Skin of body (tissue), 2 donors: ENCODE data around the gene MTUS2. TPM values are rescaled to one million over a fixed set of nuclear protein-coding genes. Genes with fewer than 3 reads are reported as not detected.

Experiments used
- DNase-seq: peaks from one replicate; lab custom pipeline; 2025; lab: John Stamatoyannopoulos, UW
- total RNA-seq: library from RNA; depleted of rRNA; stranded (reverse); fragments of >200 nt; gene quantifications from one replicate; pipeline ENCODE4 v1.2.3, GENCODE V29; 2014

The MTUS2 gene
- total RNA-seq, 1 donor from 2014 or later: 1.2 TPM

DNA sequence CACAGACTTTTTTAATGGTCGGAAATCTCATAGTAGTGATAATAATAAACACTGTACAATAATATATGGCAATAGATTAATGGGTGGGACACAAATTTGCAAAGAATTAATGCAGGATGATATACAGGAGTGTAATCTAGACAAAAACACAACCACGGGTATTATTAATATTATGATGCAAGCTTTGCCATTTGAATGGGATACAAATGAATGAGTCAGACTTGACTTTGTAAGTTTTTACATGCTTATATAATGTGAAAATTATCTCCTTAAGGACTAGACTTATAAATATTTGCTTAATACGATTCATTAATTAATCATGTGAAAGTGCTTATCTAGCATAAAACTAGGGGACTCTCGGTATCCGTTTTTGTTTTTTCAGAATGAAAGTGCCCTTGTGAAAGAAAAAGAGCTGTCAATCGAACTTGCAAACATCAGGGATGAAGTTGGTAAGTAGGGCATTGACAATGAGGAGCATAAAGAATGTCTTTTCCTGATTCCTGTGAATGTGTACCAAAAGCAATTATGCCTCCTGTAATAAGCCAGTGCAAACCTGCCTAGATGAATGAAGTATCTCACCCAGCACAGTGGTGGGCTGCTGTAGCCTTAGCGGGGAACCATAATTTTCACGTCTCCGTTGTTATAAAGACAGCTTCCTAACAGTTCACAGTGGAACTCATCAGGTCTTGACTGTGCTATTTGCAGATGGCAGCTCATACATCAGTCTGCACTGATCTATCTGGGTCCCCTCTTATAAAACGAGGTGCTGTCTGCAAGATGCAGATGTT lies 619.7 kb downstream of the MTUS2 start:
- DNase-seq: no peak

DNA sequence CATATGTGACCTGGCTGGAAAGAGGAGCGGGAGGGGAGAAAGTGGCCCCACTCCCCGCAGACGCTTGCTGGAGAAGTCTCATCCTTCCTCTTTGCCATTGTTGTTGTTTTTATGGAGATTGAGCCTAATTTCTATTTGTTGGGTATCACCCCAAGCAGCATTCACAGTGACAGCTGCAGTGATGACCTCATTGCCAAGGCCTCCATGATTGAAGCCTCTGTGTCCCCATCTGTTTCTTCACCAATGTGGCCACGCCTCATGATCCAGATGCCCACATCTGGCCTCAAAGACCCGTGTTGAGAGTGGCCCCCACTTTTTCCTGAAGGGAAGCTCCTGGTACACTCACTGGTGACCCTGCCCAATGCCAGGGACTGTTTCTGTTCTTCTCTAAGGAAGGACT lies 621.2 kb downstream of the MTUS2 start:
- DNase-seq: no peak

DNA sequence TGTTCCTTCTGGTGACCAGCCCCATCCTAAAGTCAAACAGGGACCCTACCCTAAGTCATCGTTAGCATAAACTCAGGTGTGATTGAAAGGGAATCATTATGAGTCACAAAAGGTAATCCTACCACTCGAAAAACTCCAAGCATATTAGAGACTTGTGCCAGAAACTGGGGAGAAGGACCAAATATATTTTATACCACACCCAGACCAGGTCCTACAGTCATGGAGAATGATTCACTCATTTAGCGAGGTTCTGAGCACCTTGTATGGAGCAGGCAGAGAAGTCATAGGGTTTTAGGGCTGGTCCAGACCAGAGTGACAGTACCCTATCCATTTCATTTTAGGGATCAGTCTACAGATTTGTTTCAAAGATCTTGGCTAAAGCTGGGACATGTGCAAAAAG lies 625.9 kb downstream of the MTUS2 start:
- no peak for DNase-seq

DNA sequence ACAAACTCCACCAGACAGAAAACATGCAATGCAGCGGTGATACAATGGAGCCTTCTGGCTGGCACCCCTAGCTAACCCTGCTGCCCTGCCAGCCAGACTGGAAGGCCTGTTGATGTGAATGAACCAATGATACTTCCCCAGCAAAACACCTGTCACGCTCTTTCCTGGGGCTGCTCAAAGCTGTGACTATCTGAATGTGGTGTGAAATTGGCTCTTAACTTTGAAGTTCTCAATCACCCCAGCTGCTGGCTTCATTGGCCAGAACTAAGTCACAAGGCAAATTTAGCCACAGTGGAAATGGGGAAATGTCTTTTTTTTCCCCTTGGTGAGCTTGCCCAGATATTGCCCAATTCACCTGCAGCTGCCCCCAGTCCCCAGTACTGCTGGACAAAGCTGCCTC lies 628.0 kb downstream of the MTUS2 start:
- no peak for DNase-seq

- DNase-seq: no peak
These were observed 629.6 kb downstream of the MTUS2 start for GRCh38 chr13:29449726-29450125.

- DNase-seq: no peak
These were observed 631.8 kb downstream of the MTUS2 start for GRCh38 chr13:29451976-29452375.

DNA sequence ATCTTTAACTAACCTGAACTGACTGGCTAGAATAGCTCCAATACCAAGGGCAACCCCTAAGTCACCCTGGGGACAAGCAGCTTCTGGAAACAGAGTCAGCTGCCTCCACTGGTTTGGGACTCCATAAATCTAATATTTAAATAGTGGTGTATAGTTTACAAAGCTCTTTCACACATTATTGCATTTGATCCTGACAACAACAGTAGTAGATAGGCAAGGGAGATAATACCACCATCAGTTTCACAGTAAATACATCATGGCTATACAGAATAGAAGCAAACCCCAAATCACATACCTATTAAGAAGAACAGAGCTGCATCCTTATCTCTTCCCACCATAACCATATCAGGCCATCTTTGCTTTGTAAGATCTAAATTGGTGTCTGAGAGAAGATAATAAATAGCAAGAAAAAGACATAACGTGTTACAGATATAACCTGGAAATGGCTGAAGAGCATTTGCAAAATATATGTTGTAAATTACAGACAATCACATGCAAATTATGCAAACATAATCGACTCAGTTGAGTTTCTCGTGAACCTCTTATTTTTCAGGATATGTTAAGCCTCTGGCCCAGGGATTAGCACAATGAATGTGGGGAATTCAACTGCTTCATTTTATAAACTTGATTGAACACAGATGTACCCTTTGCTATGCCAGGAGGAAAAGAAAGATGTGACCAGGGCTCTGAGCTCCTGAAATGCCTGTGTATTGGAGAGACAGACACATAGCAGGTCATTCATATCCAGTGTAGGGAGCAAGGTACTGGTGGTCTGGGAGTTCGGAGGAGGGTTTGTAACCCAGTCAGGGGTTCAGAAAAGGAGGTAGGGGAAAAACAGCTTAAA lies 632.9 kb downstream of the MTUS2 start:
- peak; percentile 69 for DNase-seq

DNA sequence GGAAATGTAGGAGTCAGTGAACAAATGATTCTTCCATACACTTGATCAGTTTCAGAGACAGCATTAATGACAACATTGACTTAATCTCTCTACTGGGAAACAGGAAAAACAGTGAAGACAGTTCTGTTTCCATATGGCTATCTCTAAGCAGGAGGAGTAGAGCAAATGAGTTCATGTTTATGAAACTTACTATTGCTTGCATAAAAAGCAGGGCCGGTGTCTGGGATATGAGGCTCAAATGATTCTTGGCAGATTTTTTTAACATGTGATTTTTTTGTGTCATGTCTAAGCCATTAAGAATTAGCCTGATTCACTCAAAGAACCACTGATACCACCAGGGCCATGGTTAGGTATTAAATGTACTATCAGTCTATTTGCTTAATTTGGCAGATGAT lies 633.5 kb downstream of the MTUS2 start:
- peak; percentile 69 for DNase-seq

GRCh38 chr13:29454931-29455481 lies 634.9 kb downstream of the MTUS2 start:
- no peak for DNase-seq

- DNase-seq: no peak
These were observed 636.3 kb downstream of the MTUS2 start for GRCh38 chr13:29456419-29456818.

- peak; percentile 42 for DNase-seq
These were observed 637.2 kb downstream of the MTUS2 start for GRCh38 chr13:29457299-29457698.

DNA sequence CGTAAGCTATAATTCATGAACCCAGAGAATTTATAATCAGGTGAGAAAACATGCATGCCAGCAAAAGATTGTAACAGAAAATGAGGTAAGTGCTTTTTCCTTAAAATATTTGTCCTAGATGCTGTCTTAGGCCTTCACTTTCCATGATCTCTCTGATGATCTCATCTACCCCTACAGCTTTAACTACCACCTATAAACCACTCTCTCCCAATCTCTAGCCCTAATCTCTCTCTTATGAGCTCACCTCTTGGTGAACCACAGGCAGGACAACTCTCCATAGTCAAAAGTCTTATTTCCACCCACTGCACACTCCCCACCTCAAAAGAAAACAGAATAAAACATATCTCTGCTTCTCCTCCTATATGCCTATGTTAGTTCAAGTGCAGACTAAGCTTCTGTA lies 638.3 kb downstream of the MTUS2 start:
- DNase-seq: no peak

- no peak for DNase-seq
These were observed 639.7 kb downstream of the MTUS2 start for GRCh38 chr13:29459813-29460355.

DNA sequence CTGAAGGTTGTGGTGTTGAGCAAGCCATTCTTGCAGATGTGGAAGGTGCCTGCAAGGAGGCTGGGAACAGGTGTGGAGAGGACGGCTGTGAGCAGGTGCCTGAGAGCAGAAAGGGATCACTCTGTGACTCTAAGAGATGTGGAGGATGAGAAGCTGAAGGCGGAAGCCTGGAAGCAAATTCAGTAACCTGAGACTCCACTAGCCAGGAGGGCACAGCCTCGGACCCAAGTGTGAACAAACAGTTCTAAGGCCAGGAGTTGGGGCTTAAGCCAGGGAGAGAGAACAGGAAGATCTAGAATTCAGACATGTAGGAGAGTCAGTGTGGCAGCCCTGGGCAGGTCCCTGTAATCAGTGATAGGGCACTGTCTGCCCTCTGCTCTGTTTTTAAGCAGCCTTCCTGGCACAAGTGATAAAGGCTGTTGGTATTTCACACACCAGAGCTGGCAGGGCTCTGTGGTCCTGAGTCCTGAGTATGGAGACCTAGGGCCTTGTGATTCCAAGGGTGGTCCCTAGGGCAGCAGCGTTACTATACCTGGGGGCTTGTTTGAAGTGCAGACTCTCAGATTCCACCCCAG lies 644.1 kb downstream of the MTUS2 start:
- DNase-seq: no peak

DNA sequence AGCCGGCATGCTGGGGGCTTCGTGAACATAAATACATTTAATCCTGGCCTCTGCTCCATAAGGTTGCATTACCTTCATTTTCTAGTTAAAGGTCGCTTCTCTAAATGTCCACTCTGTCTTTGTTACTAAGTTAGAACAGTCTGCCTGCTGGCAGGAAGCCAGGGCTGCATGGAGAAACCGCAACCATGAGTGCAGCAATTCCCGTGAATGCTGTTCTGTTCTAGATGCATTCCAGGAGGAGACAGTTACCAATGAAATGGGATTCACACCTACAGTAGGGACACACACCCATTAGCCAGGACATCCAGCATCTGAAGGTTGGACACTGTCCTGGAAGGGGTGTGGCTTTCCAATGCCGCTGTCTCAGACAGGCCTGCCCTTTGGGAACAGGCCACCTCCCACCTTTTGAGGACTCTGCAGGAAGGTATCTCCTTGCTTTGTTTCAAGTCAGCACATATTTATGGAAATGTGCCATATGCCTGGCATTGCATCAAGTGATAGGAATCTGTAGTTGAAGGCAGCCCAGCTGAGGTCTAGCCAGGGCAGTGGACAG lies 645.7 kb downstream of the MTUS2 start:
- no peak for DNase-seq

DNA sequence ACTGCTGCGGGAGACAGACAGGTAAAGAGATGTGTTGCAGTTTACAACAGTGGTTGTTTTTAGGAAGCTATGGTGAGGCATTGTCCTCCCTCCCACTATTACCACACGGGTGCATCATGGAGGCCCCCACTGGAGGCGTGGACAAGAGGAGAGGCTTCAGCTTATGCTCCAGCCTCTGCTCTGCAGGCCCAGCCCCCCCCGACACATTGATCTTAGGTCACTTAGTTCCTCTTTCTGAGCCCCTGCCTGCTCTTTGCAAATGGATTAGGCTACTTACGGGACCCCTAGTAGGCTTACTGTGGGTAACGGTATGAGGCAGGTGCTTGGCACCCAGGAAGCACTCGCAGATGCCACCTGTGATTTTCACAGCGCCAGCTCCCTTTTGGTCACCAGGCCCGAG lies 651.4 kb downstream of the MTUS2 start:
- no peak for DNase-seq

GRCh38 chr13:29472332-29472961 lies 652.3 kb downstream of the MTUS2 start:
- no peak for DNase-seq

DNA sequence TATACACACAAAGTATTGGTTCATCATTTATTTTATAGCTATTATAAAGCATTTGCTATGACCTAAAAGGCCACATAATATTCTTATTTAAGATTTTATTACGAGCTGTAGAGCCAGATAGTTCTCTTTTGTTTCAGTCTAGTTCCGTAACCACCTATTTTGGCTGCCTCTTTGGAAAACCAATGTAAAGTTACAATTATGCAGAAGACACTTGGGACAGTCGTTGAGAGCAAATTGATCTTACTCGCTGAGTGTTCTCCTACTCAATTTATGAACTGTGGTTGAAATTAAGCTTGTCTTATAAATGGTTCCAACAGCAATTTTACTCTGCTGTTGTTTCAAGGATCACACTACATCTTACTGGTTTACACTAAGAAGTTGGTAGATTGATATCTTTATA lies 653.0 kb downstream of the MTUS2 start:
- no peak for DNase-seq

DNA sequence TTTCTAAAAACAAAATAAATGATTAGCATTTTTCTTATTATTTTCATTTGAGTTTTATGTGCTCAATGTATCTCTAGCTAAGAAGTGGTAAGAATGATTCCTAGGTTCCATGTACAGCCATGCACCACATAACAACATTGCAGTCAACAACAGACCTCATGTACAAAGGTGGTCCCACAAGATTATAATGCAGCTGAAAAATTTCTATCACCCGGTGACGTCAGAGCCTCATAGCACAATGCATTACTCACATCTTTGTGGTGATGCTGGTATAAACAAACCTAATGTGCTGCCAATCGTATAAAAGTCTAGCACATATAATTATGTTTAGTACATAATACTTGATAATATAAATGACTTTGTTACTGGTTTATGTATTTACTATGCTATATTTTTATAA lies 654.9 kb downstream of the MTUS2 start:
- DNase-seq: no peak

- no peak for DNase-seq
These were observed 655.9 kb downstream of the MTUS2 start for GRCh38 chr13:29476046-29476445.
